DND-41 (cell line): ENCODE data around the gene EPN2.

Experiments
- ATAC-seq: fragments of 200-7000 bp; cut with Tn5 transposase; 3 replicates; pipeline ENCODE4 v1.9.1; 2021; ENCODE audit warnings: low read depth; ENCODE audit not compliant: insufficient read depth
- DNase-seq: peaks from one replicate; pipeline ENCODE4 v3.0.0-alpha.2; 2020
- H2AFZ ChIP-seq: 2 replicates; pipeline ENCODE4 v1.6.0; 2012; ENCODE audit warnings: low read depth, low read length
- H3K27ac ChIP-seq: 2 replicates; pipeline ENCODE4 v1.5.1; 2012; ENCODE audit warnings: low read length, inconsistent platforms
- H3K27me3 ChIP-seq: fragments of 200-600 bp; sonication (generic); 2 replicates; pipeline ENCODE4 v1.6.0; 2012; ENCODE audit warnings: low read length, mild to moderate bottlenecking, inconsistent platforms; ENCODE audit not compliant: insufficient read depth, poor library complexity
- H3K36me3 ChIP-seq: 2 replicates; pipeline ENCODE4 v1.5.1; 2012; ENCODE audit warnings: low read length, inconsistent platforms; ENCODE audit not compliant: insufficient read depth
- H3K4me1 ChIP-seq: 2 replicates; pipeline ENCODE4 v1.5.1; 2012; ENCODE audit warnings: mild to moderate bottlenecking, low read length; ENCODE audit not compliant: insufficient read depth
- H3K4me2 ChIP-seq: 2 replicates; pipeline ENCODE4 v1.6.0; 2012; ENCODE audit warnings: mild to moderate bottlenecking, moderate library complexity, low read length, inconsistent platforms; ENCODE audit not compliant: insufficient read depth
- H3K4me3 ChIP-seq, 2 experiments: fragments of 200-600 bp in 1 of 2; shearing (Covaris generic) in 1 of 2; 2 replicates each; pipeline ENCODE4 v1.5.1; 2012 to 2016; ENCODE audit warnings: inconsistent platforms in 2 of 2, low read length in 2 of 2, mild to moderate bottlenecking in 2 of 2, low read depth in 1 of 2, moderate library complexity in 1 of 2
- H3K79me2 ChIP-seq: 2 replicates; pipeline ENCODE4 v1.6.0; 2012; ENCODE audit warnings: low read length, inconsistent platforms; ENCODE audit not compliant: insufficient read depth
- H3K9ac ChIP-seq: 2 replicates; pipeline ENCODE4 v1.6.0; 2012; ENCODE audit warnings: low read depth, mild to moderate bottlenecking, inconsistent platforms, low read length, moderate library complexity
- H3K9me3 ChIP-seq: 2 replicates; pipeline ENCODE4 v1.5.1; 2012; ENCODE audit warnings: low read length, moderate library complexity, mild to moderate bottlenecking, inconsistent platforms; ENCODE audit not compliant: insufficient read depth, severe bottlenecking
- H4K20me1 ChIP-seq: 2 replicates; pipeline ENCODE4 v1.6.0; 2012; ENCODE audit warnings: low read length; ENCODE audit not compliant: insufficient read depth
- CTCF ChIP-seq: IDR thresholded peaks from 2 replicates; pipeline ENCODE4 v1.5.1; 2012; ENCODE audit warnings: borderline replicate concordance, low read length, moderate library complexity, mild to moderate bottlenecking; ENCODE audit not compliant: poor library complexity, severe bottlenecking; ENCODE audit errors: extremely low read depth
- EZH2 ChIP-seq: IDR thresholded peaks from 3 replicates; pipeline ENCODE4 v1.6.1; 2012; ENCODE audit warnings: borderline replicate concordance, low read depth, mild to moderate bottlenecking, moderate library complexity, low read length, inconsistent platforms; ENCODE audit not compliant: severe bottlenecking

EPN2 gene

GRCh38 chr17:19311421-19312215 is 74.5 kb downstream of the EPN2 start:
- H3K27ac ChIP-seq: no peak overlapping the region

DNA sequence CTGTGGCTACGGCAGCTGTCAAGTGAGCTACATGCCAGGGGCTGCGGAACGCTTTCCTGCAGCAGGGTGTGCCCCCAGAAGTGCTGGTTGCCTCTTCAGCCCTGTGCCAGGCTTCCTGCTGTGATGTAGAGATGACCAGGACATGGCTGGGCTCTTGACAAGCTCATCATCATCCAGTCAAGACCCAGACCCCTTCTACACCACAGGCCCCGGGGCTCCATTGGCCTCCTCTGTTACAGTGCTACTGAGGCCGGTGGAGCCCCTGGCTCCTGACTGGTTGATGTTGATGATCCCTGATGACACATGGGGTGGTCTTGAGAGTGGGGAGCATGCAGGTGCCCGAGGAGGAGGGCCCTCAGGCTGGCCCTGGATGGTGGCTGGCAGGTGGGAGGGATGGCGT is 75.2 kb downstream of the EPN2 start:
- Histone ChIP-seq H2AFZ (no peak overlapping the region), H3K4me1 (peaks cover 5% of the 10 kb centered on the region; the same call in 1 of the 2 replicates), H3K9me3 (no peaks in the 10 kb centered on the region), H3K4me3 (no peak overlapping the region), H3K36me3 (no peaks in the 10 kb centered on the region), H3K79me2 (no peaks in the 10 kb centered on the region), H3K4me2 (no peak overlapping the region), H3K27me3 (peaks cover 59% of the 10 kb centered on the region), H3K27ac (no peak overlapping the region), H4K20me1 (peaks cover 38% of the 10 kb centered on the region), H3K9ac (no peak overlapping the region)
- ATAC-seq (no peak), DNase-seq (no peak)
- TF ChIP-seq EZH2 (no peak), CTCF (no peak)

More at GRCh38 chr17:19311421-19312215, 74.5 kb downstream of the EPN2 start:
- no peak overlapping the region for H2AFZ ChIP-seq
- no peak overlapping the region for H3K4me3 ChIP-seq
- peaks cover 51% of the 10 kb centered on the region for H3K27me3 ChIP-seq
- peaks cover 13% of the 10 kb centered on the region for H3K4me1 ChIP-seq
- H3K79me2 ChIP-seq: no peaks in the 10 kb centered on the region
- TF ChIP-seq CTCF: no peak
- TF ChIP-seq EZH2: peak; percentile 71
- ATAC-seq (no peak), DNase-seq (no peak)
- H4K20me1 ChIP-seq: peaks cover 37% of the 10 kb centered on the region
- H3K4me2 ChIP-seq: no peak overlapping the region
- no peak overlapping the region for H3K9ac ChIP-seq
- no peaks in the 10 kb centered on the region for H3K9me3 ChIP-seq
- H3K36me3 ChIP-seq: no peaks in the 10 kb centered on the region

- no peaks in the 10 kb centered on the region for H3K79me2 ChIP-seq
- TF ChIP-seq EZH2: no peak
- TF ChIP-seq CTCF: no peak
- DNase-seq (no peak), ATAC-seq (no peak)
- no peak overlapping the region for H3K9ac ChIP-seq
- peaks cover 65% of the 10 kb centered on the region for H3K27me3 ChIP-seq
- H3K36me3 ChIP-seq: no peaks in the 10 kb centered on the region
- H3K9me3 ChIP-seq: no peaks in the 10 kb centered on the region
- no peaks in the 10 kb centered on the region for H3K4me1 ChIP-seq
- no peak overlapping the region for H3K4me2 ChIP-seq
- H3K27ac ChIP-seq: no peak overlapping the region
- H4K20me1 ChIP-seq: peaks cover 40% of the 10 kb centered on the region
- H2AFZ ChIP-seq: no peak overlapping the region
- no peak overlapping the region for H3K4me3 ChIP-seq
Measured at GRCh38 chr17:19313066-19313745, 76.0 kb downstream of the EPN2 start.
